ENCODE measurements around the gene TAF15.

Gene TAF15

GRCh38 chr17:35788477-35789368, 20.6 kb upstream of the TAF15 start:
- no peak for FAIRE-seq

DNA sequence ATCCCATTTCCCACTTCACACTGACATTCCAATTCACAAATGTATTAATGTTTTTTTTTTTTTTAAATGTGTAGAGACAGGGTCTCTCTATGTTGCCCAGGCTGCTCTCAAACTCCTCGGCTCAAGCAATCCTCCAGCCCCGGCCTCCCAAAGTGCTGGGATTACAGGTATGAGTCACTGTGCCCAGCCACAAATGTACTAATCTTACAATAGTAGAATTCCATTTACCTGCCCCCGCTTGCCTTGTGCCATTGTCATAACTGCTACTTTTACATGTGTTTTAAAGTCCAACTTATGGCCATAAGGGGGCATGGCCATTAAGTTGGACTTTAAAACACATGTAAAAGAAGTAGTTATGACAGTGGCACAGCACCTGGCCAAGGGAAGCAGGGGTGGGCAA, 18.4 kb upstream of the TAF15 start:
- no peak for FAIRE-seq

DNA sequence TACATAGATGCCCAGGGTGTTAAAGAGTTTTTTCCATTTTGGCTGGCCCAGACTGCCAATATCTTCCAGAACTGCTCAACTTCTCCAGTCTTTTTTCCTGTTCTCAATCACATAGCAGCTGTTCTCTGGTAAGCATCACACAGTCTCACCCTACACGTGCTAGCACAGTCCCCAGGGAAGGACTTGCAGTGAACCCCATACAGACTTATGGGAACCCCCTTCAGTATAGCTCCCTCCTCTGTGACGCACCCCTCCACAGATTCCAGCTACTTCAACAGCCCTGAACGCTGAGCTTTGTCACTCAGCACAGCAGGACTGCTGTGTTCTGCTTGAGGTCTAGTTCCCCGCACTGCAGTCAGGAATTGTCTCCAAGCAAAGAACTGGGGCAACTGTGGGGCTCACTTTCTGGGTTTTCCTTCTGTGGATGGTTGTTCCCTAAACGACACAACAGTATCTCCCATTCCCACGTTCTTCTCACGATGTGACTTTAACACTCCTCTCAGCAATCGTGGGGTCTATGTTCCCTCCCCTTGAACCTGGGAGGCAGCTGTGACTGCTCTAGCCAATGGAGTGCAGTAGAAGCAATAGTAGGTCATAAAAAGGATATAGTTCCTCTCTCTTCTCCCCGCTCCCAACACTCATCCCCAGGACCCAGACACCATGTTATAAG, 17.5 kb upstream of the TAF15 start:
- no peak for FAIRE-seq

DNA sequence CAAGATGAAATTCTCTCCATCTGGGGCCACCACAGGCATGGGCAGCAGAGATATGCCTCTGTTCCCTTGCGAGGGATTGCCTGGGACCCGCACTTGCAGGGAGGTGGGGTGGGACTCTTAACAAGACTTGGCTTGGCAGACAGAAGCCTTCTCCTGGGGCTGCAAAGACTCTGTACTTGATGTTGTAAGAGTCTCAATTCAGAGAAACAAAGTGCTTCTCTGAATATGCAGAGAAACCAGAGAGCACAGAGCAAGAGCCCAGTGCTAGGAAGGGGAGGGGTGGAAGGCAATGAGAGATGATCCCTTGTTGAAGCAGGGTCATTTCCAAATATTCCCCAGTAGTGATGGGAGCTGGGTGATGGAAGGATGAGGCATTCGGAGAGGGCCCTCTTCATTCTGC, 16.0 kb upstream of the TAF15 start:
- no peak for FAIRE-seq

- FAIRE-seq: no peak
These were observed 14.0 kb upstream of the TAF15 start, which contains the start of gene MMP28 for GRCh38 chr17:35795007-35795870. Gene MMP28 (minus strand): TSS chr17:35795641. CDS start chr17:35795377, 264 bp downstream.

GRCh38 chr17:35795871-35796265, 13.4 kb upstream of the TAF15 start:
- FAIRE-seq: no peak

DNA sequence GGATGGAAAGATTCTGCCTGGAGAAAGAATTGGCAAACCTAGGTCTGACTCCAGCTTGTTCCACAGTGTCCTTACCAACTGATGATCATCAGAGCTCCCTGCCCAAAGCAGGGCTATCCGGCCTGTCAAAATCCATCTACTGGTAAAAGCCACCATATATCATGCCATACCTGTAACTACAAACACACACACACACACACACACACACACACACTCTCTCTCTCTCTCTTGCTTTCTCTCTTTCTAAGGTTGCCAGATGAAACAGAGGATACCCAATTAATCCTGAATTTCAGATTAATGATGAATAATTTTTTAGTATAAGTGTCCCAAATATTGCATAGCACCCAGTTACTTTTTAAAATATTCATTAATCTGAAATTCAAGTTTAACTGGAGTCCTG, 12.3 kb upstream of the TAF15 start:
- no peak for FAIRE-seq

DNA sequence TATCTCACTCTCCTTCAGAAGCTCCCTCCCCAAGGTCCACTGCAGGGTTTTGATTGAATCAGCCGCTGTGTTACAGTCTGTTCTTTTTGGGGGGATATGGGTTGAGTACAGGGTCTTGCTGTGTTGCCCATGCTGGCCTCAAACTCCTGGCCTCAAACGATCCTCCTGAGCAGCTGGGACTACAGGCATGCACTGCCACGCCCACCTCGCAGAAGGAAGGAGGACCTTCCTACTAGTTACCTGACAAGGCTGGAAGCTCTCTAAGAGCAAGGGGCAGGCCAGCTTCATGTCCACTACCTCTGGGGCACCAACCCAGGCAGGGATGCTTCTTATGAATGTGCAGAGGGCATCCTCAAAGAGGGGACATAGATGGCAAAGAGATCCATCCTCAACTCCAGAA, 11.9 kb upstream of the TAF15 start:
- no peak for FAIRE-seq

GRCh38 chr17:35797918-35798317, 11.4 kb upstream of the TAF15 start:
- no peak for FAIRE-seq

DNA sequence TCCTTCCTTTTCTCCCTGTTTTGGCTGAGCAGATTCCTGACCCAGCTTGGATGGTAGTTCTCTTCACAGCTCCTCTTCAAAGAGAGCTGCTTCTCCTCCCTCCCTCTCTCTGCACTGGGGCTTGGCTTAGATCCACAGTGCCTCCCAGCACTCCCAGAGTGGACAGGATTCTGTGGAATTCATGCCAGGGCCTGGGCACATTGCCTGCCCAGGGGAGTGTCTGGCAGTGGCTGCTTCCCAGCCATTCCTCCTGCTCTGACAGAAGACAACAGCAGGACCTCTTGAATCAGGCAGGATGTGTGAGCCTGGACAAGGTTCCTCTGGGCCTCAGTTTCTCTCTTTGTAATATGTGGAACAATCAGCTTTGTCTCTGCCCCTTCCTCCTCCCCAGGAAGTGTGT, 9.3 kb upstream of the TAF15 start:
- FAIRE-seq: no peak

DNA sequence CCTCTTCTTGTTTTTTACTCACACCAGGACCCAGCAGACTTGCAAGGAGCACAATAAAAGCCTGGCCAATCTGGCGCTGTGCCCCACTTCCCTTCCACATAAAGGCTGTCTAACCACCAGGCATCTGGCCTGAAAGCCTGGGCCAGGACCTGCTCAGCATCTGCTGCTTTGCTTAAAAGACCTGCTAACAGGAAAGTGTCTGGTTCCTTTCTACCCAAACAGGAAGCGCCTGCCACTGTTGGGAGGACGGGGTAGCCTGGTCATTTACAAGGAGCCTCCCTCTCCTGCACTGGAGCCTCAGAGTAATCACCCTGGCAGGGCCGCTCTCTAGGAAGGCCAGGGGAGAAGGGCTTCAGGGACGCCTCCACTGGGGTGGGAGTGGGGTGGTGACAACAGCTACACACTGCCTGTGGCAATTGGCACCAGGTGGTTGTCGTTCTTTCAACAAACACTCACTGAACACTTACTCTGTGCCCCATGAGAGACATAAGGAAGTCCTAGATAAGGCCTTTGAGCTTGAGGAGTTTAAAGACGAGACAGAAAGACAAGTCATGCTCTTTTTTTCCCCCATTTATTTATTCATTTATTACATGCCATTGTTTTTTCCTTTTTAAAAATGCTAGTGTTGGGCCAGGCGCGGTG, 7.6 kb upstream of the TAF15 start:
- no peak for FAIRE-seq

DNA sequence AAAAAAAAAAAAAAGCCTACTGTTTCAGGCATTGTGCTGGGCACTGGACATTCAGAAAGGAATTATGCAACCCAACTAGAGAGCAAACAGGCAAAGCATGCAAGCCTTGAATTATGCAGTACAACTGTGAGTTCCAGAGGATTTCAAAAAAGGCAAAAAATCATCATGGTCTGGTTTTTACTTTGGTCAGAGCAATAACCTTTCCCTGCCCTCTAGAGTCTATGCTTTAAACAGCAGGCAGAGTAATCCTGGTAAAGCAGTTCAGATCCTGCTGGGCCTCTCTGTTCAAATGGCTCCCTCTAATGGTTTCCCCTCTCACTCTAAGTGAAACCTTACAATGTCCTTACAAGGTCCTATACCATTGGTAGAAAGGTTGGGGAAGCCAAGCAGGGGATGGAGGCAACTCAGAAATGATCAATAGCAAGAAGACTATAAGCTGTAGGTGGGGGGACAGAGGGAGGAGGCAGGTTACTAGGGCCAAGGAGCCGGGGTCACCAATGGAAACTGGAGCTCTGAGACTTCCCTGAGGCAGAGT, 4.6 kb upstream of the TAF15 start:
- no peak for FAIRE-seq

- no peak for FAIRE-seq
These were observed 1.7 kb upstream of the TAF15 start for GRCh38 chr17:35807371-35808144.

DNA sequence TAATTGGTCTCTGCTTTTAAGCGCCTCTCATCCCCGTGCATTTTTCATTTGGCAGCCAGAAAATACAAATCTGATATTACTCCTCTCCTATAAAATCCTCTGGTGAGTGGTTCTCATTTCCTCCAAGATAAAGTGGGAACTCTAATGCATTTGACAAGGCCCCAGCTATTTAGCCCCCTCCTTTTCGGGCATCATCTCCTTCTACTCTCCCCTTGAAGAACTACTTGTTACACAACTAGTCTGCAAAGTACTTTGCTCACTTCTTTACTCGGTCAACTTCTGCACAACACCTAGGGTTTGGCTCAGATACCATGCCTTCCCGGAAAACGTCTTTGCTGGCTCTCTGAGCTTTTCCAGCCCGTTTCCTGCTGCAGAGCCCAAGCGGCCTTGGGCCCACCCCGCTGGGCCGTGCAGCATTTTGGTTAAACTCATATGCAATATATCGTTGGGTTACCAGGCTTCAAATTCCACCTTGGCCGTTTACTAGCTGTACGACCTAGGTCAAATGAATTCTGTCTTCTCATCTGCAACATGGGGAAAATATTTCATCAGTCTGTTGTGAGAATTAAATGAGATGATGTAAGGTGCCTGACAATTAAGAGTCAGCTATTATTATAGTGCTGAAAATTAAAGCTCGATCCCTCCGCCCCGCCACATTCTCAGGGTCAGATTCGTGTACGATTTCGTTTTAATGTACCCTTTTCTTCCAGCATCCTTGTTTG, 883 bp upstream of the TAF15 start:
- no peak for FAIRE-seq

GRCh38 chr17:35809855-35810461, 674 bp downstream of the TAF15 start:
- no peak for FAIRE-seq

DNA sequence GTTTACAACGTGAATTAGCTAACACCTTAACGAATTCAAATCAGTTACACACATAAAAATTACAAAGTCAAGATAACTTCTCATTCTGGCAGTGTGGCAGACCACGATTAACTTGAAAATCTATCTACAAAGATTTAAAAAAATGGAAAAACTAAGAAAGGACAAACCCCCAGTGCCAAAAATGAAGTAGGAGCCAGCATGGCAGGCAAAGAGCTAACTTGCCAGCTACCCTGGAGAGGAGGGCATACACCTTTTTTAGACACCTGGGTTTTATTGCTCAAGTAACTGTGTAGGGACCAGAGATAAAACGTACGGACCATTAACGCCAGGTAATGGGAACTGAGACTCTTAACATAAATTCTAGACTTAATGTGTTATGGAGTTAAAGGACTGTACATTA, 2.5 kb downstream of the TAF15 start:
- FAIRE-seq: no peak

DNA sequence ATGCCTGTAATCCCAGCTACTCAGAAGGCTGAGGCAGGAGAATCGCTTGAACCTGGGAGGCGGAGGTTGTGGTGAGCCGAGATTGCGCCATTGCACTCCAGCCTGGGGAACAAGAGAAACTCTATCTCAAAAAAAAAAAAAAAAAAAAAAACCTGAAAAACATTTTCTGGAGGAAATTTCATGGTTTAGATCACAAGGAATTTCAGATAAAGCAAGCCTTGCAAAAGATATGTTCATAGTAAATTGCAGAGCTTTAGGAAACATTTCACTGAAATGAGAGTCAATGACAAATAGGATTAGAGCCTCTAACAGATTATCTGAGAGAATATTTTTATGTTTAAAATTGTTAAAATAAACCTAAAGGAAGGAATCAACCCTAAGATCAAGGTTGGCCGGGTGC, 3.2 kb downstream of the TAF15 start:
- FAIRE-seq: no peak

- FAIRE-seq: no peak
These were observed 7.4 kb downstream of the TAF15 start for GRCh38 chr17:35816723-35817122.

DNA sequence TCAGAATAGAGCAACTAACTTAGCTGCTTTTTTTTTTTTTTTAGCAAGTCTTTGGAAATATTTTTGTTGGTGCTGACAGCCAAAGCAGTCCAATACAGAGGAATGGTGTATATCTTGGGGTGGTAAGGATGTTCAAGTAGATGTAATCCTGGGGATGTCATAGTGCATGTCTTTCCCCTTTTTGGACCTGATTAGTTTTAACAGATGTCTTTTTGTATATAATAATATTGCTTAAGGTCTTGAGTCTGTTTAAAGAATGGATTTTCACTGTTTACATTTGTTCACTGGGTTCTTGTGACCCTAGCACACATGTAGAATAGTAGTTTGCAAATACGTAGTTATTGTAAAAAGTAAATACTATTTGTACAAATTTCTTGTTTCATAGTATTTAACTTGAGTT, 7.9 kb downstream of the TAF15 start:
- no peak for FAIRE-seq

GRCh38 chr17:35819455-35819854, 10.2 kb downstream of the TAF15 start:
- no peak for FAIRE-seq

DNA sequence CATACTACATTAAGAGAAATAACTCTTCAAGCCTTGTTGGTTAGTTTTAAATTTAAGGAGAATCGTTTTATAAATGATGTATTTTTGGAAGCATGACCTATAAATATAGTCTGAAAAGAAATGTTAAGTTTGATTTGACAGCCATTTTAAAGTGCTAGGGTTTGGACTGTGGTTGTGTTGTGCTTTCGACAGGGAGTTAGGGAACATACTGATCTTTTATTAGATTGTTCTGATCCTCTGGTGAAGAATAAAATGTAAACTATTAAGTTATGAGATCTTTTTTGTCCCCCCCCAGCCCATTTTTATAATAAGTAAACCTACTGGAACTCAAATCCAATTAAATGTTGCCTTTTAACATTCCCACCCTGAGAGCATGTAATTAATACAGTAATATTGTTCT, 12.0 kb downstream of the TAF15 start:
- FAIRE-seq: no peak

All from endometrium (tissue), 2 donors.